ENCODE results near the gene APCDD1L. TPM values are rescaled to one million over a fixed set of nuclear protein-coding genes. Genes with fewer than 3 reads are reported as not detected.

Gene APCDD1L
- total RNA-seq, 6 experiments from 2014 or later, result 14.5 to 43.3 (median 34.9) TPM

- H3K27me3 Mint-ChIP-seq (ENCODE audit: insufficient read depth), result no peaks in the 10 kb centered on the region; the same call in 1 of the 2 replicates
Observed at GRCh38 chr20:58473453-58474425, 41.5 kb downstream of the APCDD1L start.

DNA sequence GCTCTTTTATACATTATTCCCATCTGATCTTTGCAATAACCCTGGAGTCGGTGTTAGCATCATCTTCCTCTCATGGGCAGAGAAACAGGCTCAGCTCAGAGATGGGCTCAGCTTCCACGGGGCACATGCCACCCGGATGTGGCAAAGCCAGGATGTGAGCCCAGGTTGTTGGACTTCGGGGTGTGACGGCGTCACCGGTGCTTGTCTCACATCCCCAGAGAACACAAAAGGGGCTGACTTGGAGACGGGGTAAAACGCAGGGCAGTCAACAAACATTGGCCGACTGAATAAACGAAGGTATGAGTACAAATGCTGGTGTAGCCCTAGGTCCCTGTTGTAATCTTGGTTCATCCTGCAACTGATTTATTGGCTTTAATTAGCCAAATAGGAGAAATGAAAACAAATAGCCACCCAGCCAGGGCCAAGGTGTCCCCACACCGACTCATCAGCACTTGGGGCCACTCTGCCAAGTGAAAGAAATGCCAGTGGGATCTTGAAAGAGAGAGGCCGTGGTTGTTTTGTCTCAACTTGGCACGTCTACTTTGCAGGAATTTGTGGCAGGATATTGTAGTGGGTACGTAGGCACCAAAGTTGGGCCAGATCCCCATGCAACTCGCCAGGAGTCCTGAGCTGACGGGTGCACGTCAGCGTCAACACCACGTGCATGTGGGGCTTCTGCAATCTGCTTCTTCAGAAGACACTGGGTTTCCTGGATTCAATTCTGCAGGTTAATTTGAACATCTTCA is 42.8 kb downstream of the APCDD1L start:
- Mint-ChIP-seq H3K4me3 (no peak overlapping the region), H3K4me1 (ENCODE audit: low read depth) (no peaks in the 10 kb centered on the region), H3K9me3 (0 out of 2 replicates have a peak, but pooled peaks cover 3% of the 10 kb centered on the region), H3K36me3 (ENCODE audit: low read depth) (peaks cover 8% of the 10 kb centered on the region), H3K27ac (no peak overlapping the region), H3K27me3 (ENCODE audit: insufficient read depth) (no peaks in the 10 kb centered on the region; the same call in 1 of the 2 replicates)
- no peak for TF ChIP-seq CTCF (IDR thresholded peaks at IDR 0.05)
- DNase-seq, result no peak

More at GRCh38 chr20:58473453-58474425, 41.5 kb downstream of the APCDD1L start:
- H3K27ac Mint-ChIP-seq, result no peak overlapping the region
- no peak for DNase-seq
- peaks cover 5% of the 10 kb centered on the region; the same call in 1 of the 2 replicates for H3K4me1 Mint-ChIP-seq (ENCODE audit: low read depth)
- TF ChIP-seq CTCF (IDR thresholded peaks at IDR 0.05), result no peak
- H3K9me3 Mint-ChIP-seq, result peaks cover 13% of the 10 kb centered on the region
- no peak overlapping the region for H3K4me3 Mint-ChIP-seq
- peaks cover 21% of the 10 kb centered on the region for H3K36me3 Mint-ChIP-seq (ENCODE audit: low read depth)

DNA sequence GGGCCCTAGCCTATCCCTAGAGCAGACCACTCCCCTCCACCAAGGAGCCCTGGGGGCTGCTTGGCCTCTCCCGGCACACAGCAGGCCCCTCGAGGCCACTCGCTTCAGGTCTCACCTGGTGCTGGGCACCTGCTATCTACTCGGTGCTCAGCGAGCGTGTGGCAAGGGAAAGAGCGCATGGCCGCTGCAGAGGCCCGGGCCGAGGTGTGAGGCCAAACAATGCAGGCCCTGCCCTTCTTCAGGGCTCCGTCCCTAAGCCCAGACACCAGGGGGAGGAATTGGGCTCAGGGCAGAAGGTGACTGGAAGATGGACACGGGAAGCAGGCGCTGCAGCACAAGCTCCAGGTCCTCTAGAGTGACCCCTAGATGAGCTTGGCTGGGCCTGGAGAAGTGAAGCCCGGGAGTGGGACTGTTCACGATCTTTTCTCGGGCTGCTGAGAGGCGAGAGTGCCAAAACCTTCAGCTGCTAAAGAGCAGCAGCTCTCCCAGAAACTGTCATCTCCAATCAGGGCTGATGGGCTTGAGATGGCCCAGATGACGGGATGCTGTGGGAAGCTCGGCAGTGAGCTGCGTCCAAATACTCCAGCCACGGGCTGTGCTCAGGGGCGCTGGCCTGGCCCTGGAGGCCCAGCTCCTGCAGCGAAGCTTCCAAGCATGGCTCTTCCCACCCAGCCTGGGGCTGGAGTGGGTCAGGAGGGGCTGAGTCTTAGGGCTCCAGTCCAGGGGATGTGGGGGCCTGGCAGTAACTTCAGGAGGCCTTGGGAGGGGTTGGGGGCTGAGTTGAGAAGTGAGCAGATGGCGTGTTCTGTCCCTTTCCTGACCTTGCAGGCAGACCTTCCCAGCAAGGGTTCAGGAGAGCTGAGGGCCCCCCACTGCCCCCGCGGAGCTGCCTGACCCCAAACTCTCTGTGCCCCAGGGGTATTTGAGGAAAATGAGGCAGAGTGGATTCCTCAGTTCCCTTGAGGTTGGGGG is 43.7 kb downstream of the APCDD1L start:
- Mint-ChIP-seq H3K36me3 (ENCODE audit: low read depth) (no peaks in the 10 kb centered on the region), H3K27ac (no peak overlapping the region), H3K4me1 (ENCODE audit: low read depth) (no peaks in the 10 kb centered on the region), H3K9me3 (no peaks in the 10 kb centered on the region), H3K27me3 (ENCODE audit: insufficient read depth) (no peaks in the 10 kb centered on the region; the same call in 1 of the 2 replicates), H3K4me3 (no peak overlapping the region)
- DNase-seq, result no peak
- no peak for TF ChIP-seq CTCF (IDR thresholded peaks at IDR 0.05)

- H3K9me3 Mint-ChIP-seq, result no peaks in the 10 kb centered on the region
- no peak for DNase-seq
- H3K4me1 Mint-ChIP-seq (ENCODE audit: low read depth), result no peaks in the 10 kb centered on the region
- H3K27ac Mint-ChIP-seq, result no peak overlapping the region
- H3K27me3 Mint-ChIP-seq (ENCODE audit: insufficient read depth), result no peaks in the 10 kb centered on the region; the same call in 1 of the 2 replicates
- no peak overlapping the region for H3K4me3 Mint-ChIP-seq
- no peaks in the 10 kb centered on the region for H3K36me3 Mint-ChIP-seq (ENCODE audit: low read depth)
- TF ChIP-seq CTCF (IDR thresholded peaks at IDR 0.05), result no peak
Observed at GRCh38 chr20:58470336-58471192, 44.6 kb downstream of the APCDD1L start.
